WTC11 (cell line): Measurements from ENCODE around the gene EEIG1. TPM values are rescaled to one million over a fixed set of nuclear protein-coding genes. Genes with fewer than 3 reads are reported as not detected.

ENCODE experiments used
- ATAC-seq: fragments of 200-7000 bp; cut with Tn5 transposase; 2 replicates; pipeline ENCODE4 v1.10.0; 2021; ENCODE audit warnings: mild to moderate bottlenecking, moderate library complexity
- CTCF ChIA-PET: fragments of 300-600 bp; sonication (Branson Sonifier 250); formaldehyde crosslinking; loops from one replicate; lab custom pipeline; 2021; ENCODE audit warnings: antibody characterized with exemption; lab: Charles Lee
- POLR2A ChIA-PET: fragments of 350-600 bp; sonication (Branson Sonifier 250); formaldehyde crosslinking; loops from one replicate; lab custom pipeline; 2021; ENCODE audit warnings: antibody characterized with exemption; lab: Charles Lee
- DNase-seq: peaks from one replicate; pipeline ENCODE4 v3.0.0; 2021; ENCODE audit warnings: low spot score
- H3K27ac Mint-ChIP-seq: 2 replicates; pipeline ENCODE4 v1.8.0; 2021; ENCODE audit warnings: mixed read lengths
- H3K27me3 Mint-ChIP-seq: 2 replicates; pipeline ENCODE4 v1.8.0; 2021; ENCODE audit warnings: low read depth, mild to moderate bottlenecking, moderate library complexity, mixed read lengths
- H3K36me3 Mint-ChIP-seq: 2 replicates; pipeline ENCODE4 v1.8.0; 2021; ENCODE audit warnings: mixed read lengths
- H3K4me1 Mint-ChIP-seq: 2 replicates; pipeline ENCODE4 v1.8.0; 2022; ENCODE audit warnings: mixed read lengths
- H3K4me3 Mint-ChIP-seq: 2 replicates; pipeline ENCODE4 v1.8.0; 2021; ENCODE audit warnings: mild to moderate bottlenecking, moderate library complexity, mixed read lengths
- H3K9me3 Mint-ChIP-seq: 2 replicates; pipeline ENCODE4 v1.8.0; 2021; ENCODE audit warnings: mixed read lengths
- ELF4 ChIP-seq: sonication (generic); formaldehyde crosslinking; IDR thresholded peaks from 2 replicates; pipeline ENCODE4 v1.8.1; 2022; ENCODE audit warnings: low read depth, mild to moderate bottlenecking, moderate library complexity, missing genetic modification reagents
- FOXJ3 ChIP-seq: sonication (generic); formaldehyde crosslinking; IDR thresholded peaks from 2 replicates; pipeline ENCODE4 v1.9.0; 2021; ENCODE audit warnings: missing genetic modification reagents, mild to moderate bottlenecking, borderline replicate concordance
- GTF2I ChIP-seq: fragments of 250-450 bp; sonication (Bioruptor Pico); conservative IDR thresholded peaks from 2 replicates; pipeline ENCODE4 v1.4.0; 2021; ENCODE audit warnings: mild to moderate bottlenecking
- JAZF1 ChIP-seq: fragments of 250-450 bp; sonication (Bioruptor Pico); IDR thresholded peaks from 2 replicates; pipeline ENCODE4 v1.9.0; 2021; ENCODE audit warnings: moderate library complexity, mild to moderate bottlenecking, inconsistent platforms
- MXD4 ChIP-seq: fragments of 250-450 bp; sonication (Bioruptor Pico); IDR thresholded peaks from 2 replicates; pipeline ENCODE4 v1.8.0; 2021; ENCODE audit warnings: mild to moderate bottlenecking, moderate library complexity, borderline replicate concordance
- NFYB ChIP-seq: sonication (generic); formaldehyde crosslinking; conservative IDR thresholded peaks from 2 replicates; pipeline ENCODE4 v1.8.0; 2022; ENCODE audit warnings: low read depth, missing genetic modification reagents
- NR2C2 ChIP-seq: sonication (generic); formaldehyde crosslinking; IDR thresholded peaks from 2 replicates; pipeline ENCODE4 v1.8.0; 2022; ENCODE audit warnings: mild to moderate bottlenecking, missing genetic modification reagents
- NR3C1 ChIP-seq: sonication (generic); formaldehyde crosslinking; conservative IDR thresholded peaks from 2 replicates; pipeline ENCODE4 v1.8.1; 2023; ENCODE audit warnings: low read depth, mild to moderate bottlenecking, missing genetic modification reagents
- PRRX2 ChIP-seq: fragments of 250-450 bp; sonication (Bioruptor Pico); IDR thresholded peaks from 2 replicates; pipeline ENCODE4 v1.8.0; 2021; ENCODE audit warnings: mild to moderate bottlenecking
- ZNF232 ChIP-seq: sonication (generic); formaldehyde crosslinking; IDR thresholded peaks from 2 replicates; pipeline ENCODE4 v1.8.0; 2022; ENCODE audit warnings: mild to moderate bottlenecking, missing genetic modification reagents
- total RNA-seq: library from RNA; stranded (reverse); gene quantifications from 3 replicates; pipeline ENCODE4 v1.2.3, GENCODE V29; 2021
- TF ChIP-seq, protein P1 (sequence below): sonication (generic); formaldehyde crosslinking; IDR thresholded peaks from 2 replicates; pipeline ENCODE4 v1.8.1; 2023; ENCODE audit warnings: mild to moderate bottlenecking, missing genetic modification reagents
- TF ChIP-seq, protein P2 (sequence below): fragments of 250-450 bp; sonication (Bioruptor Pico); IDR thresholded peaks from 2 replicates; pipeline ENCODE4 v1.9.0; 2021; ENCODE audit warnings: mild to moderate bottlenecking
- TF ChIP-seq, protein P3 (sequence below): sonication (generic); formaldehyde crosslinking; IDR thresholded peaks from 2 replicates; pipeline ENCODE4 v1.8.1; 2023; ENCODE audit warnings: mild to moderate bottlenecking, missing genetic modification reagents, moderate library complexity
- TF ChIP-seq, protein P4 (sequence below): sonication (generic); formaldehyde crosslinking; IDR thresholded peaks from 2 replicates; pipeline ENCODE4 v1.8.0; 2022; ENCODE audit warnings: missing genetic modification reagents
- TF ChIP-seq, protein P5 (sequence below): fragments of 250-450 bp; sonication (Bioruptor Pico); IDR thresholded peaks from 2 replicates; pipeline ENCODE4 v1.8.0; 2021; ENCODE audit warnings: mild to moderate bottlenecking

EEIG1 gene
- total RNA-seq, 1 experiment from 2014 or later: 66.4 TPM

DNA sequence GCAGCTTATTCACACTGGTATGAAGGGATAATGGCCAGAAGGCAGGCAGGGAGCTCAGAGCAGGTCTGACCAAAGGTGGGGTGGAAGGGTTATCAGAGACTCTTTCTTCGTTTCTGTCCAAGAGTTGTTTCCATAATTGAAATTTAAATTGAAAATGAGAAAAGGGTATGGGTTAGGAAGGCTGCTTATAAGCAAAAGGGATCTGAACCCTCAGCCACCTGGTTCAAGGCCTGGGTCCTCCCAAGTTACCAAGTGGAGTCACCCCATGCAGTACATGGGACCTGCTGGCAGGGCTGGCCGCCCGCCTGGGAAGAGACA is 17.8 kb downstream of the EEIG1 start (continued):
- TF ChIP-seq, protein P1, sequence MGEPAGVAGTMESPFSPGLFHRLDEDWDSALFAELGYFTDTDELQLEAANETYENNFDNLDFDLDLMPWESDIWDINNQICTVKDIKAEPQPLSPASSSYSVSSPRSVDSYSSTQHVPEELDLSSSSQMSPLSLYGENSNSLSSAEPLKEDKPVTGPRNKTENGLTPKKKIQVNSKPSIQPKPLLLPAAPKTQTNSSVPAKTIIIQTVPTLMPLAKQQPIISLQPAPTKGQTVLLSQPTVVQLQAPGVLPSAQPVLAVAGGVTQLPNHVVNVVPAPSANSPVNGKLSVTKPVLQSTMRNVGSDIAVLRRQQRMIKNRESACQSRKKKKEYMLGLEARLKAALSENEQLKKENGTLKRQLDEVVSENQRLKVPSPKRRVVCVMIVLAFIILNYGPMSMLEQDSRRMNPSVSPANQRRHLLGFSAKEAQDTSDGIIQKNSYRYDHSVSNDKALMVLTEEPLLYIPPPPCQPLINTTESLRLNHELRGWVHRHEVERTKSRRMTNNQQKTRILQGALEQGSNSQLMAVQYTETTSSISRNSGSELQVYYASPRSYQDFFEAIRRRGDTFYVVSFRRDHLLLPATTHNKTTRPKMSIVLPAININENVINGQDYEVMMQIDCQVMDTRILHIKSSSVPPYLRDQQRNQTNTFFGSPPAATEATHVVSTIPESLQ (CRISPR knock-in tag): no peak
- TF ChIP-seq ZNF232 (no peak), NR2C2 (no peak)
- TF ChIP-seq, all 79 proteins: peak for 0

DNA sequence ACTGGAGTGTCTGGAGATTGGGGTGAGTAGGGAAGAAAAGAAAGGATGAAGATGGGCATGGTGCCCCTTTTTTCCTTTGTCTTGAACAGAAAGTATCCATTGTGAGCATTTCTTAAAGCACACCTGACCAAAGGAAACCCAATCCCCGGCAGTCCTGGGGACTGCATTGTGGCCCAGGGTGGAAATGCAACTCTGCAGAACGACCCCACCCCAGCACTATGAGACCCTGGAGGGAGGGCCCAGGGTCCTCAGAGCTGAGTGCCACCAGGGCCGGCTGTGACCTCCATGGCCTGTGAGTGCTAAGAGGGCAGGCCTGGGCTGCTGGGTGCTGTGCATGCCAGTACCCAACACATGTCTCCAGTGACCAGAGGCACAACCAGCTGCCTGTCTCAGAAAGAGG is 18.5 kb downstream of the EEIG1 start:
- Mint-ChIP-seq H3K4me1 (peaks cover 64% of the 10 kb centered on the region), H3K27ac (peak overlapping the region; percentile 96), H3K27me3 (no peaks in the 10 kb centered on the region), H3K36me3 (no peaks in the 10 kb centered on the region), H3K9me3 (peaks cover 4% of the 10 kb centered on the region; the same call in 1 of the 2 replicates), H3K4me3 (no peak overlapping the region)
- no peak for DNase-seq
- peak; percentile 38 for ATAC-seq
- POLR2A ChIA-PET: no interaction called here
- CTCF ChIA-PET: interaction anchor here (0.6 to 3.6 kb wide), 10 partner anchors 9 to 228 kb away, joined by 3 to 43 read pairs (median 6); partner anchors contain the start of gene TOR2A
- TF ChIP-seq MXD4 (CRISPR knock-in tag) (no peak), FOXJ3 (CRISPR knock-in tag) (no peak), PRRX2 (CRISPR knock-in tag) (no peak)
- TF ChIP-seq, protein P2, sequence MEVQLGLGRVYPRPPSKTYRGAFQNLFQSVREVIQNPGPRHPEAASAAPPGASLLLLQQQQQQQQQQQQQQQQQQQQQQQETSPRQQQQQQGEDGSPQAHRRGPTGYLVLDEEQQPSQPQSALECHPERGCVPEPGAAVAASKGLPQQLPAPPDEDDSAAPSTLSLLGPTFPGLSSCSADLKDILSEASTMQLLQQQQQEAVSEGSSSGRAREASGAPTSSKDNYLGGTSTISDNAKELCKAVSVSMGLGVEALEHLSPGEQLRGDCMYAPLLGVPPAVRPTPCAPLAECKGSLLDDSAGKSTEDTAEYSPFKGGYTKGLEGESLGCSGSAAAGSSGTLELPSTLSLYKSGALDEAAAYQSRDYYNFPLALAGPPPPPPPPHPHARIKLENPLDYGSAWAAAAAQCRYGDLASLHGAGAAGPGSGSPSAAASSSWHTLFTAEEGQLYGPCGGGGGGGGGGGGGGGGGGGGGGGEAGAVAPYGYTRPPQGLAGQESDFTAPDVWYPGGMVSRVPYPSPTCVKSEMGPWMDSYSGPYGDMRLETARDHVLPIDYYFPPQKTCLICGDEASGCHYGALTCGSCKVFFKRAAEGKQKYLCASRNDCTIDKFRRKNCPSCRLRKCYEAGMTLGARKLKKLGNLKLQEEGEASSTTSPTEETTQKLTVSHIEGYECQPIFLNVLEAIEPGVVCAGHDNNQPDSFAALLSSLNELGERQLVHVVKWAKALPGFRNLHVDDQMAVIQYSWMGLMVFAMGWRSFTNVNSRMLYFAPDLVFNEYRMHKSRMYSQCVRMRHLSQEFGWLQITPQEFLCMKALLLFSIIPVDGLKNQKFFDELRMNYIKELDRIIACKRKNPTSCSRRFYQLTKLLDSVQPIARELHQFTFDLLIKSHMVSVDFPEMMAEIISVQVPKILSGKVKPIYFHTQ: no peak
- TF ChIP-seq, protein P3, sequence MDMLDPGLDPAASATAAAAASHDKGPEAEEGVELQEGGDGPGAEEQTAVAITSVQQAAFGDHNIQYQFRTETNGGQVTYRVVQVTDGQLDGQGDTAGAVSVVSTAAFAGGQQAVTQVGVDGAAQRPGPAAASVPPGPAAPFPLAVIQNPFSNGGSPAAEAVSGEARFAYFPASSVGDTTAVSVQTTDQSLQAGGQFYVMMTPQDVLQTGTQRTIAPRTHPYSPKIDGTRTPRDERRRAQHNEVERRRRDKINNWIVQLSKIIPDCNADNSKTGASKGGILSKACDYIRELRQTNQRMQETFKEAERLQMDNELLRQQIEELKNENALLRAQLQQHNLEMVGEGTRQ (CRISPR knock-in tag): no peak

DNA sequence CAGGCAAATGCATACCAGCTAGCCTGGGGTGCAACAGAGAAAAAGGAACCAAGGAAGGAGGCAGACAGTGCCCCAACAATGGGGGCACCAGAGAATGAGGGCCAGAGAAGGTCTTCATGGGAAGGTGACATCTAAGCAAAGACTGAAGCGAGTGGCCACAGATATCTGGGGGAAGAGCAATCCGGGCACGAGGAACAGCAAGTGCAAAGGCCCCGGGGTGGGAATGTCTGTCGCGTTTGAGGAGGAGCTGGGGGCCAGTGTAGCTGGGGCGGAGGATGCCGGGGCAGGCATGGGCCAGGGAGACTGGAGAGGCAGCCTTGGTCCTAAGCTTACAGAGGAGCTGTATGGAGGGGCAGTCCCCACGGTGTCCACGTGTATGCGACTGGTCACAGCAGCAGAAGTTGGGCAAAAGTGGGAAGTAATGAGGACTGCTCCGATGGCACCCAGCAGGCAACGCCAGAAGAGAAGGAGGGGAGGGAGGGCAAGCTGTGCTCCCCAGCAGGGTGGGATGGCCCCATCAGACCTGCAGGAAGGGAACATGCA is 19.1 kb downstream of the EEIG1 start:
- DNase-seq (no peak), ATAC-seq (no peak)
- Mint-ChIP-seq H3K36me3 (no peaks in the 10 kb centered on the region), H3K9me3 (peaks cover 4% of the 10 kb centered on the region; the same call in 1 of the 2 replicates), H3K4me3 (no peak overlapping the region), H3K4me1 (peaks cover 58% of the 10 kb centered on the region), H3K27ac (peak overlapping the region; percentile 42; the same call in 1 of the 2 replicates)
- ChIA-PET POLR2A (no interaction called here), CTCF (interaction anchor here (0.6 to 3.6 kb wide), 8 partner anchors 10 to 227 kb away, joined by 3 to 43 read pairs (median 5); partner anchors contain the start of gene TOR2A)
- TF ChIP-seq GTF2I (CRISPR knock-in tag) (peak; percentile 71; the same call in 1 of the 2 replicates), JAZF1 (CRISPR knock-in tag) (no peak)
- TF ChIP-seq, all 79 proteins: peak for 1
- H3K27me3 Mint-ChIP-seq: no peaks in the 10 kb centered on the region

DNA sequence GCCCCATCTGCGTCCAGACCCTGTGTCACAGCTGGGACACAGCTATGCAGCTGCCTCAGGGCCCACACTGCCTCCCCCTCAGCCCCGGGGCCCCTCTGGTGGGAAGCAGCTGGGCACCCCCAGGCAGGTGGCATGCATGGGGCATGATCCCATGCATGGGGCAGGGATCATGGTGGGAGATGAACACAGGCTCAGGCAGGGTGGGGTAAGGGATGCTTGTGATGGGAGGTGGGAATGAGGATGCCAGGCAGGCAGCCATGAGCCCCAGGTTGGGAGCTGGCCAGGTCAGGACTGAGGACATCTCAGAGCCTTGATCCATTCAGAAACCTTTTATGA is 19.7 kb downstream of the EEIG1 start:
- Mint-ChIP-seq H3K27ac (0 out of 2 replicates have a peak overlapping the region, but pooled peaks have one; percentile 42), H3K27me3 (no peaks in the 10 kb centered on the region), H3K36me3 (no peaks in the 10 kb centered on the region), H3K4me1 (peaks cover 53% of the 10 kb centered on the region), H3K9me3 (peaks cover 4% of the 10 kb centered on the region; the same call in 1 of the 2 replicates), H3K4me3 (no peak overlapping the region)
- no peak for ATAC-seq
- CTCF ChIA-PET: interaction anchor here (0.9 to 3.6 kb wide), 11 partner anchors 9 to 164 kb away, joined by 3 to 43 read pairs (median 4); no protein-coding TSS in a partner anchor
- POLR2A ChIA-PET: interaction anchor here (1.3 kb wide), 1 partner anchor 17 kb away, joined by 6 read pairs; no protein-coding TSS in a partner anchor
- DNase-seq: no peak
- TF ChIP-seq NFYB (CRISPR knock-in tag) (no peak), ELF4 (CRISPR knock-in tag) (no peak), JAZF1 (CRISPR knock-in tag) (no peak), NR3C1 (CRISPR knock-in tag) (no peak)
- TF ChIP-seq, protein P4, sequence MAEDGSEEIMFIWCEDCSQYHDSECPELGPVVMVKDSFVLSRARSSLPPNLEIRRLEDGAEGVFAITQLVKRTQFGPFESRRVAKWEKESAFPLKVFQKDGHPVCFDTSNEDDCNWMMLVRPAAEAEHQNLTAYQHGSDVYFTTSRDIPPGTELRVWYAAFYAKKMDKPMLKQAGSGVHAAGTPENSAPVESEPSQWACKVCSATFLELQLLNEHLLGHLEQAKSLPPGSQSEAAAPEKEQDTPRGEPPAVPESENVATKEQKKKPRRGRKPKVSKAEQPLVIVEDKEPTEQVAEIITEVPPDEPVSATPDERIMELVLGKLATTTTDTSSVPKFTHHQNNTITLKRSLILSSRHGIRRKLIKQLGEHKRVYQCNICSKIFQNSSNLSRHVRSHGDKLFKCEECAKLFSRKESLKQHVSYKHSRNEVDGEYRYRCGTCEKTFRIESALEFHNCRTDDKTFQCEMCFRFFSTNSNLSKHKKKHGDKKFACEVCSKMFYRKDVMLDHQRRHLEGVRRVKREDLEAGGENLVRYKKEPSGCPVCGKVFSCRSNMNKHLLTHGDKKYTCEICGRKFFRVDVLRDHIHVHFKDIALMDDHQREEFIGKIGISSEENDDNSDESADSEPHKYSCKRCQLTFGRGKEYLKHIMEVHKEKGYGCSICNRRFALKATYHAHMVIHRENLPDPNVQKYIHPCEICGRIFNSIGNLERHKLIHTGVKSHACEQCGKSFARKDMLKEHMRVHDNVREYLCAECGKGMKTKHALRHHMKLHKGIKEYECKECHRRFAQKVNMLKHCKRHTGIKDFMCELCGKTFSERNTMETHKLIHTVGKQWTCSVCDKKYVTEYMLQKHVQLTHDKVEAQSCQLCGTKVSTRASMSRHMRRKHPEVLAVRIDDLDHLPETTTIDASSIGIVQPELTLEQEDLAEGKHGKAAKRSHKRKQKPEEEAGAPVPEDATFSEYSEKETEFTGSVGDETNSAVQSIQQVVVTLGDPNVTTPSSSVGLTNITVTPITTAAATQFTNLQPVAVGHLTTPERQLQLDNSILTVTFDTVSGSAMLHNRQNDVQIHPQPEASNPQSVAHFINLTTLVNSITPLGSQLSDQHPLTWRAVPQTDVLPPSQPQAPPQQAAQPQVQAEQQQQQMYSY: no peak
- TF ChIP-seq, protein P5, sequence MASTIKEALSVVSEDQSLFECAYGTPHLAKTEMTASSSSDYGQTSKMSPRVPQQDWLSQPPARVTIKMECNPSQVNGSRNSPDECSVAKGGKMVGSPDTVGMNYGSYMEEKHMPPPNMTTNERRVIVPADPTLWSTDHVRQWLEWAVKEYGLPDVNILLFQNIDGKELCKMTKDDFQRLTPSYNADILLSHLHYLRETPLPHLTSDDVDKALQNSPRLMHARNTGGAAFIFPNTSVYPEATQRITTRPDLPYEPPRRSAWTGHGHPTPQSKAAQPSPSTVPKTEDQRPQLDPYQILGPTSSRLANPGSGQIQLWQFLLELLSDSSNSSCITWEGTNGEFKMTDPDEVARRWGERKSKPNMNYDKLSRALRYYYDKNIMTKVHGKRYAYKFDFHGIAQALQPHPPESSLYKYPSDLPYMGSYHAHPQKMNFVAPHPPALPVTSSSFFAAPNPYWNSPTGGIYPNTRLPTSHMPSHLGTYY: no peak
- TF ChIP-seq, protein P2: no peak
